ENCODE data around the gene GFOD1.

- no peak for TF ChIP-seq CTCF (IDR thresholded peaks at IDR 0.05; ENCODE audit: poor library complexity, severe bottlenecking)
- no peak for TF ChIP-seq POLR2AphosphoS5 (IDR thresholded peaks at IDR 0.05)
- no peak for TF ChIP-seq TAF1 (IDR thresholded peaks at IDR 0.05; ENCODE audit: low read depth)
- no peak for TF ChIP-seq EZH2 (IDR thresholded peaks at IDR 0.05; ENCODE audit: borderline replicate concordance, insufficient read depth, low read length, poor library complexity, severe bottlenecking)
- TF ChIP-seq SMC3 (conservative IDR thresholded peaks at IDR 0.05; ENCODE audit: poor library complexity), result no peak
- no peak for TF ChIP-seq REST (IDR thresholded peaks at IDR 0.05; ENCODE audit: borderline replicate concordance)
- TF ChIP-seq MXI1 (conservative IDR thresholded peaks at IDR 0.05; ENCODE audit: poor library complexity, severe bottlenecking), result no peak
- TF ChIP-seq EP300 (conservative IDR thresholded peaks at IDR 0.05; ENCODE audit: poor library complexity, severe bottlenecking), result no peak
- no peak for TF ChIP-seq RAD21 (conservative IDR thresholded peaks at IDR 0.05)
Observed at GRCh38 chr6:13338038-13338437, 149.4 kb downstream of the GFOD1 start.
